HG02642 (cell line): ENCODE data around the gene HHIPL2.
"Not testable (repeated sequence)": the region's sequence is repeated elsewhere in the genome, so short reads cannot be mapped to it uniquely, and the experiment has no call there.

Experiments
- ATAC-seq: cut with Tn5 transposase; IDR thresholded peaks from one replicate; pipeline ENCODE4 v1.9.1; 2021; ENCODE audit warnings: mild to moderate bottlenecking; ENCODE audit not compliant: unreplicated experiment, poor library complexity

HHIPL2 gene

GRCh38 chr1:222543817-222544216, 4.1 kb downstream of the HHIPL2 start:
- no peak for ATAC-seq

- ATAC-seq, result no peak
Measured at GRCh38 chr1:222540598-222540995, 7.3 kb downstream of the HHIPL2 start.

- no peak for ATAC-seq
Measured at GRCh38 chr1:222539951-222540597, 7.8 kb downstream of the HHIPL2 start.

- ATAC-seq, result no peak
Measured at GRCh38 chr1:222535455-222535854, 12.4 kb downstream of the HHIPL2 start.

- ATAC-seq, result no peak
Measured at GRCh38 chr1:222530852-222531251, 17.1 kb downstream of the HHIPL2 start.

GRCh38 chr1:222529916-222530315, 18.0 kb downstream of the HHIPL2 start:
- no peak for ATAC-seq

- no peak for ATAC-seq
Measured at GRCh38 chr1:222529181-222529580, 18.7 kb downstream of the HHIPL2 start.

- ATAC-seq, result no peak
Measured at GRCh38 chr1:222525951-222526350, 22.0 kb downstream of the HHIPL2 start.

GRCh38 chr1:222523852-222524251, 24.1 kb downstream of the HHIPL2 start:
- no peak for ATAC-seq

- no peak for ATAC-seq
Measured at GRCh38 chr1:222522105-222522915, 25.6 kb downstream of the HHIPL2 start.

GRCh38 chr1:222521299-222522104, 26.4 kb downstream of the HHIPL2 start:
- no peak for ATAC-seq

- not testable (repeated sequence) for ATAC-seq
Measured at GRCh38 chr1:222489496-222489895, 58.4 kb downstream of the HHIPL2 start.

- not testable (repeated sequence) for ATAC-seq
Measured at GRCh38 chr1:222487774-222488173, 60.1 kb downstream of the HHIPL2 start.

- not testable (repeated sequence) for ATAC-seq
Measured at GRCh38 chr1:222484005-222484404, 63.9 kb downstream of the HHIPL2 start.

GRCh38 chr1:222479567-222479966, 68.3 kb downstream of the HHIPL2 start:
- ATAC-seq, result not testable (repeated sequence)

GRCh38 chr1:222476436-222476835, 71.5 kb downstream of the HHIPL2 start:
- ATAC-seq, result not testable (repeated sequence)

- ATAC-seq, result not testable (repeated sequence)
Measured at GRCh38 chr1:222473717-222474116, 74.2 kb downstream of the HHIPL2 start.

- not testable (repeated sequence) for ATAC-seq
Measured at GRCh38 chr1:222472776-222473540, 74.9 kb downstream of the HHIPL2 start.
